Hypothalamus (tissue), 51 donors: ENCODE results near the gene LRRC14B.
"Not testable (repeated sequence)": the region's sequence is repeated elsewhere in the genome, so short reads cannot be mapped to it uniquely, and the experiment has no call there.

Experiments
- DNase-seq, 51 donors: peaks; one replicate each; lab custom pipeline; 2025; lab: John Stamatoyannopoulos, UW

The LRRC14B gene

GRCh38 chr5:204001-204400, 12.7 kb downstream of the LRRC14B start:
- DNase-seq, result no peak

- no peak for DNase-seq
These were observed 13.2 kb downstream of the LRRC14B start for GRCh38 chr5:204462-204861.

GRCh38 chr5:204966-205670, 13.8 kb downstream of the LRRC14B start:
- no peak for DNase-seq

- DNase-seq, result no peak
These were observed 15.1 kb downstream of the LRRC14B start for GRCh38 chr5:206406-206805.

GRCh38 chr5:206927-207536, 15.7 kb downstream of the LRRC14B start:
- DNase-seq, result no peak

GRCh38 chr5:207599-207998, 16.3 kb downstream of the LRRC14B start:
- DNase-seq, result no peak

GRCh38 chr5:208449-209114, 17.3 kb downstream of the LRRC14B start:
- DNase-seq, result no peak

- no peak for DNase-seq
These were observed 22.6 kb downstream of the LRRC14B start for GRCh38 chr5:213803-214395.

GRCh38 chr5:215256-215655, 24.0 kb downstream of the LRRC14B start:
- DNase-seq, result not testable (repeated sequence)

GRCh38 chr5:216076-216475, 24.8 kb downstream of the LRRC14B start:
- not testable (repeated sequence) for DNase-seq

GRCh38 chr5:217494-218456, 26.5 kb downstream of the LRRC14B start, which contains the start of the genes CCDC127 and SDHA:
Gene CCDC127 (minus strand): TSS chr5:218153. CDS start chr5:216849, 1,304 bp downstream.
Gene SDHA (plus strand): TSS chr5:218320. CDS start chr5:218356, 36 bp downstream.
- peak; percentile 47 to 98 (median 89) for DNase-seq

GRCh38 chr5:218457-219291, 27.4 kb downstream of the LRRC14B start:
- peak in 15 of 51 donors; percentile 10 to 43 (median 28) for DNase-seq

- DNase-seq, result peak in 3 of 51 donors; percentile 9 to 28 (median 10)
These were observed 28.2 kb downstream of the LRRC14B start for GRCh38 chr5:219460-219863.

GRCh38 chr5:219991-220390, 28.7 kb downstream of the LRRC14B start:
- no peak for DNase-seq

- not testable (repeated sequence) for DNase-seq
These were observed 31.8 kb downstream of the LRRC14B start for GRCh38 chr5:222951-223715.

GRCh38 chr5:223791-224190, 32.5 kb downstream of the LRRC14B start:
- DNase-seq, result no peak

GRCh38 chr5:225334-225733, 34.0 kb downstream of the LRRC14B start:
- DNase-seq, result no peak

GRCh38 chr5:227375-227774, 36.1 kb downstream of the LRRC14B start:
- DNase-seq, result peak in 9 of 51 donors; percentile 3 to 48 (median 10)
